Mesenchymal stem cell (in vitro differentiated cells and primary cell): ENCODE results near the gene PAX5.

ENCODE experiments used
- DNase-seq: peaks from one replicate; pipeline ENCODE4 v3.0.0-alpha.2; 2013
- H2AFZ ChIP-seq: one replicate; pipeline ENCODE4 v1.6.1; 2013; ENCODE audit warnings: low read depth, mild to moderate bottlenecking, control low read depth, inconsistent platforms, low read length, moderate library complexity
- H2AK5ac ChIP-seq: 2 replicates; pipeline ENCODE4 v1.6.1; 2013; ENCODE audit warnings: low read length, moderate library complexity, mild to moderate bottlenecking, inconsistent platforms; ENCODE audit not compliant: severe bottlenecking
- H2BK120ac ChIP-seq: one replicate; pipeline ENCODE4 v1.6.1; 2013; ENCODE audit warnings: low read depth, mild to moderate bottlenecking, inconsistent platforms, low read length, moderate library complexity
- H2BK12ac ChIP-seq, 2 experiments: one replicate each; pipeline ENCODE4 v1.6.1; 2013; ENCODE audit warnings: inconsistent platforms in 2 of 2, low read length in 2 of 2, mild to moderate bottlenecking in 2 of 2, moderate library complexity in 2 of 2, control low read depth in 1 of 2
- H2BK15ac ChIP-seq: one replicate; pipeline ENCODE4 v1.6.1; 2013; ENCODE audit warnings: mild to moderate bottlenecking, low read depth, inconsistent platforms; ENCODE audit not compliant: poor library complexity, severe bottlenecking
- H2BK5ac ChIP-seq: 2 replicates; pipeline ENCODE4 v1.6.1; 2013; ENCODE audit warnings: low read depth, mild to moderate bottlenecking, low read length, control low read depth, inconsistent platforms; ENCODE audit not compliant: poor library complexity, severe bottlenecking
- H3K14ac ChIP-seq, 2 experiments: one replicate each; pipeline ENCODE4 v1.6.1; 2013; ENCODE audit warnings: inconsistent platforms in 2 of 2, low read length in 2 of 2, control low read depth in 1 of 2, mild to moderate bottlenecking in 1 of 2, moderate library complexity in 1 of 2
- H3K18ac ChIP-seq, 2 experiments: one replicate each; pipeline ENCODE4 v1.6.1; 2013; ENCODE audit warnings: inconsistent platforms in 2 of 2, low read length in 2 of 2, control low read depth in 1 of 2, low read depth in 1 of 2, mild to moderate bottlenecking in 1 of 2
- H3K23ac ChIP-seq, 2 experiments: one replicate each; pipeline ENCODE4 v1.6.1; 2013; ENCODE audit warnings: inconsistent platforms in 2 of 2, low read length in 2 of 2, mild to moderate bottlenecking in 2 of 2, moderate library complexity in 2 of 2, control low read depth in 1 of 2
- H3K27ac ChIP-seq: 2 replicates; pipeline ENCODE4 v1.5.1; 2013; ENCODE audit warnings: mild to moderate bottlenecking, moderate library complexity, low read length, control low read depth, inconsistent platforms; ENCODE audit not compliant: poor library complexity, severe bottlenecking
- H3K27me3 ChIP-seq, 2 experiments: 2 replicates each; pipeline versions ENCODE4 v1.6.1 to v1.7.0; 2013; ENCODE audit warnings: low read length in 2 of 2, mild to moderate bottlenecking in 2 of 2, moderate library complexity in 2 of 2, control low read depth in 1 of 2, inconsistent platforms in 1 of 2; ENCODE audit not compliant: control insufficient read depth in 1 of 2, insufficient read depth in 1 of 2
- H3K36me3 ChIP-seq, 2 experiments: 2 replicates each; pipeline versions ENCODE4 v1.6.1 to v1.7.0; 2013; ENCODE audit warnings: low read length in 2 of 2, control low read depth in 1 of 2, inconsistent platforms in 1 of 2, low read depth in 1 of 2, mild to moderate bottlenecking in 1 of 2; ENCODE audit not compliant: insufficient read depth in 2 of 2, control insufficient read depth in 1 of 2
- H3K4ac ChIP-seq, 2 experiments: one replicate each; pipeline ENCODE4 v1.6.1; 2013; ENCODE audit warnings: inconsistent platforms in 2 of 2, low read length in 2 of 2, mild to moderate bottlenecking in 2 of 2, moderate library complexity in 2 of 2, control low read depth in 1 of 2, low read depth in 1 of 2
- H3K4me1 ChIP-seq: 2 replicates; pipeline ENCODE4 v1.6.1; 2013; ENCODE audit warnings: low read depth, low read length, control low read depth; ENCODE audit not compliant: control insufficient read depth, insufficient read depth
- H3K4me2 ChIP-seq: 2 replicates; pipeline ENCODE4 v1.6.1; 2013; ENCODE audit warnings: low read length, mild to moderate bottlenecking, inconsistent platforms; ENCODE audit not compliant: poor library complexity, severe bottlenecking
- H3K4me3 ChIP-seq, 2 experiments: 2 replicates each; pipeline versions ENCODE4 v1.5.1 to v1.7.0; 2013; ENCODE audit warnings: low read length in 2 of 2, mild to moderate bottlenecking in 2 of 2, control low read depth in 1 of 2, low read depth in 1 of 2; ENCODE audit not compliant: insufficient read depth in 1 of 2
- H3K79me1 ChIP-seq: replicated peaks from 2 replicates; pipeline ENCODE4 v1.6.1; 2013; ENCODE audit warnings: mild to moderate bottlenecking, control low read depth, low read length, inconsistent platforms; ENCODE audit not compliant: poor library complexity, severe bottlenecking
- H3K9ac ChIP-seq: 2 replicates; pipeline ENCODE4 v1.7.0; 2013; ENCODE audit warnings: mild to moderate bottlenecking, low read length, moderate library complexity
- H3K9me3 ChIP-seq: 2 replicates; pipeline ENCODE4 v1.7.0; 2013; ENCODE audit warnings: mild to moderate bottlenecking, low read length; ENCODE audit not compliant: control insufficient read depth
- H4K8ac ChIP-seq: one replicate; pipeline ENCODE4 v1.6.1; 2013; ENCODE audit warnings: inconsistent platforms, mild to moderate bottlenecking, low read length, moderate library complexity
- H4K91ac ChIP-seq: one replicate; pipeline ENCODE4 v1.6.1; 2013; ENCODE audit warnings: mild to moderate bottlenecking, low read length, inconsistent platforms
- WGBS: methylation state at CpG from one replicate; pipeline ENCODE4 v1.1.7; 2013; ENCODE audit warnings: mixed read lengths; 5-methylcytosine and 5-hydroxymethylcytosine counted together

Gene PAX5

GRCh38 chr9:36995927-36996705 is 38.0 kb downstream of the PAX5 start:
- H2BK12ac ChIP-seq: no peak overlapping the region
- no peak overlapping the region for H2BK5ac ChIP-seq
- H3K9ac ChIP-seq: no peak overlapping the region
- no peak overlapping the region for H2BK15ac ChIP-seq
- H2AK5ac ChIP-seq: no peak overlapping the region
- WGBS: 21% methylated on average over 16 of the region's 16 CpGs
- no peak overlapping the region for H3K18ac ChIP-seq
- no peak overlapping the region for H3K23ac ChIP-seq
- no peak overlapping the region for H3K4ac ChIP-seq
- peaks cover 7% of the 10 kb centered on the region for H3K4me1 ChIP-seq
- H3K27me3 ChIP-seq: peaks cover 63 to 91% of the 10 kb centered on the region in 2 experiments
- peaks cover 8% of the 10 kb centered on the region for H3K9me3 ChIP-seq
- peak overlapping the region in 1 of 2 experiments; percentile 9 for H3K4me3 ChIP-seq
- DNase-seq: peak; percentile 53
- H2AFZ ChIP-seq: no peak overlapping the region
- H4K91ac ChIP-seq: no peak overlapping the region
- peak overlapping the region; percentile 30 for H3K4me2 ChIP-seq
- no peak overlapping the region for H3K14ac ChIP-seq
- no peak overlapping the region for H3K27ac ChIP-seq
- no peaks in the 10 kb centered on the region for H3K36me3 ChIP-seq
- no peaks in the 10 kb centered on the region for H3K79me1 ChIP-seq
- no peak overlapping the region for H4K8ac ChIP-seq
- H2BK120ac ChIP-seq: no peak overlapping the region

- Histone ChIP-seq H3K18ac (no peak overlapping the region), H3K79me1 (no peaks in the 10 kb centered on the region), H4K8ac (no peak overlapping the region), H3K36me3 (no peaks in the 10 kb centered on the region), H3K4ac (no peak overlapping the region), H3K4me3 (no peak overlapping the region), H3K27me3 (peaks cover 59 to 91% of the 10 kb centered on the region in 2 experiments), H4K91ac (no peak overlapping the region), H2AFZ (no peak overlapping the region), H3K14ac (no peak overlapping the region), H2BK5ac (no peak overlapping the region), H3K9me3 (peaks cover 22% of the 10 kb centered on the region), H2AK5ac (no peak overlapping the region), H3K4me2 (no peak overlapping the region), H3K4me1 (peaks cover 7% of the 10 kb centered on the region), H2BK120ac (no peak overlapping the region), H3K27ac (no peak overlapping the region), H2BK15ac (no peak overlapping the region), H2BK12ac (no peak overlapping the region), H3K23ac (no peak overlapping the region), H3K9ac (no peak overlapping the region)
- WGBS: 88% methylated on average over 19 of the region's 19 CpGs
- DNase-seq: no peak
These were observed 39.9 kb downstream of the PAX5 start for GRCh38 chr9:36993933-36994764.

- Histone ChIP-seq H3K9me3 (peaks cover 22% of the 10 kb centered on the region), H3K14ac (no peak overlapping the region), H3K18ac (no peak overlapping the region), H3K4ac (no peak overlapping the region), H3K4me3 (no peak overlapping the region), H3K27me3 (peaks cover 65 to 92% of the 10 kb centered on the region in 2 experiments), H3K4me2 (no peak overlapping the region), H3K27ac (no peak overlapping the region), H2BK12ac (no peak overlapping the region), H3K9ac (no peak overlapping the region), H3K4me1 (peaks cover 7% of the 10 kb centered on the region), H2BK120ac (no peak overlapping the region), H3K36me3 (no peaks in the 10 kb centered on the region), H2AK5ac (no peak overlapping the region), H4K8ac (no peak overlapping the region), H2BK15ac (no peak overlapping the region), H3K79me1 (no peaks in the 10 kb centered on the region), H4K91ac (no peak overlapping the region), H2AFZ (no peak overlapping the region), H3K23ac (no peak overlapping the region), H2BK5ac (no peak overlapping the region)
- 66% methylated on average over 6 of the region's 7 CpGs for WGBS
- no peak for DNase-seq
These were observed 41.4 kb downstream of the PAX5 start for GRCh38 chr9:36992501-36993316.
